Measurements from ENCODE around the gene GPR39. TPM values are rescaled to one million over a fixed set of nuclear protein-coding genes. Genes with fewer than 3 reads are reported as not detected.

Gene GPR39
- total RNA-seq, 6 donors from 2014 or later = 10.1 to 45.9 (median 24.0) TPM

DNA sequence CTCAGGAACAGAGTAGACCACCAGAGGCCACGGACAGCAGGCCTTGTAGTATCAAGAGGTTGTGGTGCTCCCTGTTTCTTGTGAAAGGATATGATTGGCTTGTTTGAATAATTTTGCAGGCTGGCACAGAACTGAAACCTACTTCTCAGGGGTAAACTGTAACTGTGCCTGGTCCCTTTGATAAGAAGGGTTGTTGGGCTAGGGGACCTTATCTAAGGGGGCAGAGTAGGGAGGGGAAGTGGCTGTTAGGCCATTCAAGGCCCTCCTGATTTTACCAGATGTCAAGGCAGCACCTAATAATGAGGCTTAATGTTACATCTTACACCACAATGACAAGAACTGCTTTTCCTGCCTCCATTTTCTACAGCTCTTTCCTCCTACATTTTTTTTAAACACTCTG is 45.6 kb downstream of the GPR39 start:
- DNase-seq = no peak
- no peak for TF ChIP-seq EP300 (IDR thresholded peaks at IDR 0.05)
- no peak for TF ChIP-seq POLR2AphosphoS5 (IDR thresholded peaks at IDR 0.05)
- no peak for TF ChIP-seq POLR2A (IDR thresholded peaks at IDR 0.05)
- TF ChIP-seq CTCF (IDR thresholded peaks at IDR 0.05) = no peak
- no peaks in the 10 kb centered on the region for H3K36me3 ChIP-seq
- peaks cover 14 to 71% (median 58%) of the 10 kb centered on the region in 4 donors for H3K9me3 ChIP-seq
- H3K4me1 ChIP-seq = no peaks in the 10 kb centered on the region
- ATAC-seq (ENCODE audit: low FRiP score in 2 of 2) = no peak
- WGBS, 2 donors = 67% methylated on average over 1 of the region's 1 CpG
- H3K27me3 ChIP-seq = no peaks in the 10 kb centered on the region
- no peak overlapping the region for H3K4me3 ChIP-seq
- no peak overlapping the region for H3K27ac ChIP-seq

DNA sequence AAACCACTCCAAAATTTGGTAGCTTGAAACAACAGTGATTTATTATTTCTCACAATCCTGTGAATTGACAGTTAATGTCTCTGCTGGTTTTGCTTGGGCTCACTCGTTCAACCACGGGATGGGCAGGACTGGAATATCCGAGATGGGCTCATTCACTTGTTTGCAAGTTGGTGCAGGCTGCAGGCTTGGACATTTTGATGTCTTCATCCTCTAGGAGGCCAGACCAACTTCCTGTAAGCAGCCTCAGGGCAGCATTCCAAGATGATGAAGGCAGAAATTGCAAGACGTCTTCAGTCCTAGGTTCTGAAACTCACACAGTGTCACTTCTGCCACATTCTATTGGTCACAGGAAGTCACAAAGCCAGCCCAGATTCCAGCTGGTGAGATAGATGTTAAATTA is 47.1 kb downstream of the GPR39 start:
- 79 to 86% methylated on average over 4 of the region's 4 CpGs for WGBS, 2 donors
- Histone ChIP-seq H3K27me3 (no peaks in the 10 kb centered on the region), H3K4me1 (no peaks in the 10 kb centered on the region), H3K27ac (no peak overlapping the region), H3K9me3 (peaks cover 14 to 75% (median 70%) of the 10 kb centered on the region in 4 donors), H3K36me3 (no peaks in the 10 kb centered on the region), H3K4me3 (no peak overlapping the region)
- no peak for ATAC-seq (ENCODE audit: low FRiP score in 2 of 2)
- no peak for TF ChIP-seq POLR2A (IDR thresholded peaks at IDR 0.05)
- TF ChIP-seq CTCF (IDR thresholded peaks at IDR 0.05) = no peak
- no peak for TF ChIP-seq EP300 (IDR thresholded peaks at IDR 0.05)
- no peak for TF ChIP-seq POLR2AphosphoS5 (IDR thresholded peaks at IDR 0.05)
- DNase-seq = no peak

- Histone ChIP-seq H3K4me1 (no peaks in the 10 kb centered on the region), H3K27ac (no peak overlapping the region), H3K4me3 (no peak overlapping the region), H3K9me3 (peaks cover 14 to 86% (median 78%) of the 10 kb centered on the region in 4 donors), H3K36me3 (no peaks in the 10 kb centered on the region), H3K27me3 (no peaks in the 10 kb centered on the region)
- DNase-seq (no peak), ATAC-seq (ENCODE audit: low FRiP score in 2 of 2) (no peak)
- WGBS, 2 donors = 79% methylated on average over 1 of the region's 1 CpG
- TF ChIP-seq POLR2AphosphoS5 (IDR thresholded peaks at IDR 0.05) (no peak), POLR2A (IDR thresholded peaks at IDR 0.05) (no peak), EP300 (IDR thresholded peaks at IDR 0.05) (no peak), CTCF (IDR thresholded peaks at IDR 0.05) (no peak)
These were observed 49.3 kb downstream of the GPR39 start for GRCh38 chr2:132465917-132466316.

- Histone ChIP-seq H3K4me1 (no peaks in the 10 kb centered on the region), H3K27ac (no peak overlapping the region), H3K9me3 (peaks cover 14 to 91% (median 81%) of the 10 kb centered on the region in 4 donors), H3K27me3 (no peaks in the 10 kb centered on the region), H3K36me3 (no peaks in the 10 kb centered on the region), H3K4me3 (no peak overlapping the region)
- no peak for ATAC-seq (ENCODE audit: low FRiP score in 2 of 2)
- TF ChIP-seq EP300 (IDR thresholded peaks at IDR 0.05) (no peak), POLR2AphosphoS5 (IDR thresholded peaks at IDR 0.05) (no peak), CTCF (IDR thresholded peaks at IDR 0.05) (no peak), POLR2A (IDR thresholded peaks at IDR 0.05) (no peak)
- DNase-seq = no peak
- WGBS, 2 donors = 61 to 70% methylated on average over 1 of the region's 1 CpG
These were observed 49.9 kb downstream of the GPR39 start for GRCh38 chr2:132466428-132467028.

All from upper lobe of left lung (tissue), 6 donors.